SU-DHL-6 (cell line): ENCODE data around the gene TMEM138.

ENCODE experiments used
- CTCF ChIP-seq: fragments of 200-600 bp; sonication (generic); IDR thresholded peaks from one replicate; pipeline ENCODE4 v1.5.1; 2017; ENCODE audit warnings: antibody characterized with exemption, mild to moderate bottlenecking, low read length, moderate library complexity; ENCODE audit not compliant: insufficient read depth, poor library complexity, severe bottlenecking
- EZH2phosphoT487 ChIP-seq: fragments of 200-600 bp; sonication (generic), shearing (Covaris generic); conservative IDR thresholded peaks from 2 replicates; pipeline ENCODE4 v1.6.1; 2018; ENCODE audit warnings: mild to moderate bottlenecking, antibody characterized with exemption, low read length, moderate library complexity, mixed read lengths

GRCh38 chr11:61378713-61379313 lies 16.6 kb downstream of the TMEM138 start:
- TF ChIP-seq CTCF (no peak), EZH2phosphoT487 (no peak)
